ENCODE results near the gene CELF4. TPM values are rescaled to one million over a fixed set of nuclear protein-coding genes. Genes with fewer than 3 reads are reported as not detected.
"Not testable (repeated sequence)": the region's sequence is repeated elsewhere in the genome, so short reads cannot be mapped to it uniquely, and the experiment has no call there.

Gene CELF4
- polyA plus RNA-seq, 4 donors, result 1.9 to 4.9 (median 3.0) TPM

DNA sequence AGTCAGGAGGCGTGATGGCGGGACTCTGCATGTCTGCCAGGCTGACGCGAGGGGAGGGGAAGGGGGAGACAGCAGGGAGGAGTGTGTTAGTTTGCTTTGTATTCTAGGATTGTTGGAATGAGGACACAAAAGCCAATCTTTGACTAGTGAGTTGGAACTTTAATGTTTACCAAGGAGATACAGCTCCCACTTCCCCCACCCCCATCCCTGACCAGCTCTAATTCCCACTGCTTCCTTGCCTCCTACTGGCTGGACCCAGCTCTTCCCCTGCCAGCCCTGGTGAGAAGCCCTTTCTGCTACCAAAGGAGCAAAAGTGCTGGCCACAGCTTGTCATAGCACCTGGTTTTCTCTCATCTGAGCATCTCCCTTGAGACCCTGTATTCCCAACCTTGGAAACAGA lies 84.5 kb downstream of the CELF4 start:
- no peak for DNase-seq (ENCODE audit: low read depth in 4 of 4, low spot score in 2 of 4)

GRCh38 chr18:37476611-37477295 lies 88.8 kb downstream of the CELF4 start:
- DNase-seq (ENCODE audit: low read depth in 4 of 4, low spot score in 2 of 4), result no peak

DNA sequence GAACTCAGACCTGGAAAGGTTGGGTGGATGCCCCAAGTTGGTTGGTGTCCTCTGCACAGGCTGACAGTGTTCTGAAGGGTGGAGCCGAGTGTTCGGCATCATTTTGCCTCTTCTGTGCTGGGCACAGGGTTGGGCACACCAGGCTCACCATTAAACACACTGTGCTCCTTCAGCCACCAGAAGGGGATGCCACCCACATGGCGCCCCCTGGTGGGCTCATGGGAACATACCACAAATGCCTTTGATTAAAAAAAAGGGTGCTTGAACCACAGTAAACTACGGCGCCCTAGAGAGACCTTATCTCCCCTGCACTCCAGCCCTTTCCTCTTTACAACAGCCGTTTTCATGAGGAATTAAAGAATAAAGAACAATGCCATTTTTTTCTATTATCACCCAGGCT lies 89.4 kb downstream of the CELF4 start:
- no peak for DNase-seq (ENCODE audit: low read depth in 4 of 4, low spot score in 2 of 4)

DNA sequence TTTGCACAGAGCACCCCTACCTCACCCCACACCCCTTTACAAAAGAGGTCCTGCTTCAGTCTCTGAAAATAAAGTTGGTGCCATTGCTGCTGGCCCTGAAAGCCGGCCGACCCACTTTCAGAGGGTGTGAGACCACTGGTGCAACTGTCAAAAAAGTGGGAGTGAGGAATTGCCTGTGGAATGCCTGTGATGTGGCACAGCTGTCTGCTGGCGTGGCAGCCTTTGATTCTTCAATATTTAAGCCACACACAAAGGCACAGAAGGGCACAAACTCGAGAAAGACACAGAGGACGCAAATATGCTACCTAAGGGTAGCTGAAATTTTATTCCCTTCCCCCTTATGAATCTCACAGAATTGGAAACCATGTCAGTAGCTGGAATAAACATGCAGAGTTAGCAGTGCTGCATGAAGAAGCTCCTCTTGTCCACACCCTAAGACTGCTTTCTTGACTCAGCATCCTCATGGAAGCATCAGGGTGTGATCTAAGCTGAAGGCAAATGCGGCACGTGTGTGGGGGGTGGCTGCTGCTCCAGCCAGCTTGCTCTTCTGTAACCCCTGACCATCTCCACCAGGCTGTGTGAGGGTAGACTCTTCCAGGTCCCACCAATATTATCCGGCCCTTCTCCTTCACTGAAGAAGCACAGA lies 92.3 kb downstream of the CELF4 start:
- no peak for DNase-seq (ENCODE audit: low read depth in 4 of 4, low spot score in 2 of 4)

DNA sequence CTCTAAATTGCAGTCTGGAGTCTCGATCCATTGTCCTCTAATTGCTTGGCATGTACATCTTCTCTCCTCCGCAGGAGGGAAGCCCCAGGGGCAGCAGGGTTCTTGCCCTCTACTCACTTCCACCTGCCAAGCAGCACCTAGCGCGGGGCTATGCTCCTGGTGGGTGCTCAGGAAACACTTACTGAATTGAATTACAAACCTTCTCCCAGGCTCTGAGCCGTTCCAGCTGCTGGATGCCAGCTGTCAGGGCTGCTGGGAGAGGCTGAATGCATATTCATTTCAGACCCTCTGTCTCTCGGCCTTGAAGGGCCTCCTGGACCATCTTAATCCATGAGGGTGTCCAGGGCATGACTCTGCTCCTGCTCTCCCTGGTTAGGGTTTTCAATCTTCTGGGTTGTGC lies 94.0 kb downstream of the CELF4 start:
- no peak for DNase-seq (ENCODE audit: low read depth in 4 of 4, low spot score in 2 of 4)

- no peak for DNase-seq (ENCODE audit: low read depth in 4 of 4, low spot score in 2 of 4)
Measured at GRCh38 chr18:37470986-37471385, 94.6 kb downstream of the CELF4 start.

- DNase-seq (ENCODE audit: low read depth in 4 of 4, low spot score in 2 of 4), result no peak
Measured at GRCh38 chr18:37467002-37467662, 98.5 kb downstream of the CELF4 start.

GRCh38 chr18:37465958-37466357 lies 99.6 kb downstream of the CELF4 start:
- DNase-seq (ENCODE audit: low read depth in 4 of 4, low spot score in 2 of 4), result no peak

GRCh38 chr18:37464257-37464656 lies 101.3 kb downstream of the CELF4 start:
- no peak for DNase-seq (ENCODE audit: low read depth in 4 of 4, low spot score in 2 of 4)

GRCh38 chr18:37461329-37461728 lies 104.3 kb downstream of the CELF4 start:
- DNase-seq (ENCODE audit: low read depth in 4 of 4, low spot score in 2 of 4), result not testable (repeated sequence)

GRCh38 chr18:37460604-37461003 lies 105.0 kb downstream of the CELF4 start:
- DNase-seq (ENCODE audit: low read depth in 4 of 4, low spot score in 2 of 4), result no peak

- DNase-seq (ENCODE audit: low read depth in 4 of 4, low spot score in 2 of 4), result no peak
Measured at GRCh38 chr18:37458697-37459096, 106.9 kb downstream of the CELF4 start.

- no peak for DNase-seq (ENCODE audit: low read depth in 4 of 4, low spot score in 2 of 4)
Measured at GRCh38 chr18:37457753-37458152, 107.8 kb downstream of the CELF4 start.

DNA sequence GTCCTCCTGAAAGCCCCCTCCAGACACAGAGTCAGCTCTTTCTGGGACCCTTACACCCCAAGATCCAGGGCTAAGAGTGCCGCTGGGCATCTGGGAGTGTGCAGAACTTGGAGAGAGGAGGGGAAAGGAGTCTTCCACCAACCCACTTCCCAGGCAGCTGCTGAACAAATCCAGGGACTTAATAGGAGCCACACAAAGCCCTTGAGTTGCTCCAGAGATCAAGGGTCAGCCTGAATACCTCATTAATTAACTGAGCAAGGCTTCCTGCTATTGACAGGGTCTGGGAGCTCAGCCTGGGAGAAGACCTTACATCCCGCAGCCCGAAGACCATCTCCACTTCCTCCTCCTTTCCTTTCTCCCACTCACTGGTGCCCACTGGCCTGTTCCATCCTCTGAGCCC lies 108.3 kb downstream of the CELF4 start:
- no peak for DNase-seq (ENCODE audit: low read depth in 4 of 4, low spot score in 2 of 4)

- no peak for DNase-seq (ENCODE audit: low read depth in 4 of 4, low spot score in 2 of 4)
Measured at GRCh38 chr18:37456873-37457272, 108.7 kb downstream of the CELF4 start.

- no peak for DNase-seq (ENCODE audit: low read depth in 4 of 4, low spot score in 2 of 4)
Measured at GRCh38 chr18:37456395-37456794, 109.2 kb downstream of the CELF4 start.

DNA sequence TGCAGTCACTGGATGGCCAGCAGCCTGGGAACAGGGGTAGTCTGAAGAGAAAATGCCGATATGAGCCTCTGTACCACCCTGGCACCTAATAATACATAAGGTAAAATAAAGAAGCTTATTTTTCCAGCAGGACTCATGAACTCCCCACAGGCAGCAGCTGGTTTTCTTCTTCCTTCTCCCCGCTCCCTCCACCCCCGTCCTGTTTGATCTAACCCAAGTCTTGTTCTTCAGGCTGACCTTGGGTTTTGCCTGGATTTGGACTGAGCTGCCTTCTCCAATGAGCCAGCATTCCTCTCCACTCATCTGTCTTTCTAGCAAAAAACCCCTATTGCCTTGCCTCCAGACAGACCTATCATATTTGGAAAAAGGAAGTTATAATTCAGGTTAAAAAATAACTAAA lies 111.8 kb downstream of the CELF4 start:
- DNase-seq (ENCODE audit: low read depth in 4 of 4, low spot score in 2 of 4), result no peak

DNA sequence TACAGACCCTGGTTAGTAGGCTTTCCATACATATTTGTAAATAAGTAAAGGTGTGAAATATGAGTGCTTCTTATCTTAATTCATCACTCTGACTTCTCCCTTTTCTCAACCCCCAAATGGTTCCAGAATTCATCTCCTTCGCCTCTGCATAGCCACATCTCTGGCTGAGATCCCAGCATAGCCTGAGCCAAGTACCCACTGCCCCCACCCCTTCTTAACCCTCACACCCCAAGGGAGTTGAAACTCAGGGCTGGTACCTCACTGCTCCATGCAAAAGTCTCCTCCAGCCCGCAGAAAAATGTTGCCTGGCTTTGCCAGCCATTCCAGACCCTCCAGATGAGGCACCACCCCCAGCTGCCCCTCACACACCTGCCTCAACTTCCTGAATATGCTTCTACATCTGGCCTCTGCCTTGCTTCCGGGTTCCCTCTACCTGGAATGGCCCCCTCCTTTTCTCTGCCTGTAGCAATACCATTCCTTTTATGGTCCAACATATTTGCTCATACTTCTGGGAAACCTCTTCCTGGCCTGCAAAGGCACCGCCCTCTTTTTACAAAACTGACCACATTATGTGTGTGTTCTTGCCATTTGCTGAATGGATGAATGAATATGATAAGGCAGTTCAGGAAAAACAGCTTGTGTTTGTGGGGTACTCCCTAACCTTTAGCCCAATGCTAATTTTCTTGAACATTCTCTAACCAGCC lies 112.8 kb downstream of the CELF4 start:
- DNase-seq (ENCODE audit: low read depth in 4 of 4, low spot score in 2 of 4), result no peak

GRCh38 chr18:37452015-37452414 lies 113.6 kb downstream of the CELF4 start:
- no peak for DNase-seq (ENCODE audit: low read depth in 4 of 4, low spot score in 2 of 4)

GRCh38 chr18:37451239-37451825 lies 114.3 kb downstream of the CELF4 start:
- DNase-seq (ENCODE audit: low read depth in 4 of 4, low spot score in 2 of 4), result no peak
